Measurements from ENCODE around the gene SPTLC3.

Gene SPTLC3

DNA sequence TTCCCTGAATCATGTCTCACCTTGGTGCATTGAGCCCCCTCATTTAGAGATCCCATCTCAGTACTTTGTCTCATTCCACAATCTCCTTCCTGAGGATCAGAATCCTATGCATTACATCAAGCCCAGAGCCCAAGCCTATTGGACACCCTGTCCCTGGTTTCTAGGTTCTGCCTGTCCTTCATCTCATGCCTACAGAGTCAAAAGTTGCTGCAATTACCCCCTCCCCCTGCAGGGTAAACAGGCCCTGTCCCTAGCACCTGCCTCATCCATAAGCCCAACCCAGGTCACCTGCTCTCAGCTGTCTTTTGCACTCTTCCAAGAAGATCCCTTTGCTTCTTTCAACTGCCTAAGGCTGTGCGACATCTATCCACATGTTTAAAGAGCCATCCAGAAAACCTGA, 93.9 kb downstream of the SPTLC3 start:
- H3K4me1 ChIP-seq (ENCODE audit: insufficient read depth, low read length), result no peaks in the 10 kb centered on the region
- no peak overlapping the region for H3K27ac ChIP-seq (ENCODE audit: low read depth, low read length)
- no peak overlapping the region for H3K9ac ChIP-seq (ENCODE audit: low read length)
- H3K4me3 ChIP-seq (ENCODE audit: low read depth in 1 of 2, low read length in 2 of 2), result no peak overlapping the region
- no peaks in the 10 kb centered on the region for H3K36me3 ChIP-seq (ENCODE audit: insufficient read depth, low read length)
- no peaks in the 10 kb centered on the region for H3K27me3 ChIP-seq (ENCODE audit: control insufficient read depth in 1 of 2, insufficient read depth in 2 of 2, low read length in 2 of 2)
- H3K9me3 ChIP-seq (ENCODE audit: low read length), result no peaks in the 10 kb centered on the region

DNA sequence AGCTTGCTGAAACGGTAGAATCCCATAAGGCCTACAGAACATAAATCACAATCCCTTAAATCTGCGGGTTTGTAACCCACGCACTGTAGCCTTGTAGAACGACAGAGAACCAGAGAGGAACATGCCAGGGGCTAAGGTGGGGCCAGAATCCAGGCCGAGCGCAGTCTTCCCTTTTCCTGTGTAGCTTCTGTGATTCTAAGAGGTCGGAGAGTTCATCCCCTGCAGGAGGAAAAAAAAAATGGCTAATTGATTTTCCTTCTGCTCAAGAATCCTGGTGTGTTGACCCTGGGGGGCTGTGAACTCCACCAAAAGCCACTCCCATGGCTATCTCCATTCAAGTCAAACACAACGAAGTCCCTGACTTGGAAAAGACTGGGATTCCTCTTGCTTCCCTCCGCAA, 96.3 kb downstream of the SPTLC3 start:
- H3K4me3 ChIP-seq (ENCODE audit: low read depth in 1 of 2, low read length in 2 of 2), result no peak overlapping the region

DNA sequence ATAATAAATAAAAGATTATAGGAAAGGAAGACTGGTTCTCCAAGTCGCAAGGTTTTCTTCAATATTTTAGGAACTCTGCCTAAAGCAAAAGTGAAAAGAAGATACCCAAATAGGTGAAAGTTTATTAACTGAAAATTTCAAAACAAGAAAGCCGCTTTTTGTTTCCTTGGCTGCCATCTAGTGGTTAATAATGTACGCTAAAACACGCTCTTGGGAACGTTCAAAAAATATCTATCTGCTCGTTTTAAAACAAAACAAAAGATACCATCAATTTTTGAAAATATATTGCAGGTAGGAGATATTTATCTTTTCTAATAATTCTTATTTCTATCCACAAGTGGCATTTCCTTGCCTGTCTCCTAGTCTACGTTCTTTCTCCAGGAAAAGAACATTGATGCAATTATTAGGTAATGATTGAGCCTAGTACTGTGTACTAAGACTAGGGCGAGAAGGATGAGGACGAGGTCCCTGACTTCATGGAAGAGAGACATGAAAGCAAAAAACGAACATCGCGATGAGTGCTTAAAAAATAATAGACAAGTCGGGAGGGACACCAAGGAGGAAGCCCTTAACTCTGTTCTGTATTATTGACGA, 97.2 kb downstream of the SPTLC3 start:
- no peak overlapping the region for H3K9ac ChIP-seq (ENCODE audit: low read length)

More for the DNA sequence above, 96.3 kb downstream of the SPTLC3 start:
- H3K36me3 ChIP-seq (ENCODE audit: insufficient read depth, low read length), result no peaks in the 10 kb centered on the region
- no peaks in the 10 kb centered on the region for H3K4me1 ChIP-seq (ENCODE audit: insufficient read depth, low read length)
- no peak overlapping the region for H3K9ac ChIP-seq (ENCODE audit: low read length)
- H3K27ac ChIP-seq (ENCODE audit: low read depth, low read length), result no peak overlapping the region
- no peaks in the 10 kb centered on the region for H3K27me3 ChIP-seq (ENCODE audit: control insufficient read depth in 1 of 2, insufficient read depth in 2 of 2, low read length in 2 of 2)
- H3K9me3 ChIP-seq (ENCODE audit: low read length), result no peaks in the 10 kb centered on the region

DNA sequence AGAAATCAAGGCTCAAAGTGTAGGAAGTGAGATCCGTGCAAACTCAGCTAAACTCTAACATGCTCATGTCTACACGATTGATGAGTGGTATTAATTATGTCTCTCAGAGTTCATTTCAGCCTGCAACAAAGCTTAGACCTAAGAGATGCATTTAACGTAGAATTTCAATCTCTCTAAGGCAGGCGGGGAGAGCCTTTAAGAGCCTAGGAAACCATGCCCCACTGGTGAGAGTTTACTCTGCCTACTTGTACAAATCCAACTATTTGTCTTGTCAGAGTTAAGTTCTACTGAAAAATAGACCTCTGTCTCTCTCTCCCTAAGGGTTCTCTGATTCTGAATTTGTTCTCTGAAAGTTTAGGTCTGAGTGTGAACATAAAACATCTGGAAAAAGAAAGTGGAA, 100.9 kb downstream of the SPTLC3 start:
- Histone ChIP-seq H3K9ac (ENCODE audit: low read length) (no peak overlapping the region), H3K27ac (ENCODE audit: low read depth, low read length) (no peak overlapping the region), H3K4me1 (ENCODE audit: insufficient read depth, low read length) (no peaks in the 10 kb centered on the region), H3K36me3 (ENCODE audit: insufficient read depth, low read length) (no peaks in the 10 kb centered on the region), H3K27me3 (ENCODE audit: control insufficient read depth in 1 of 2, insufficient read depth in 2 of 2, low read length in 2 of 2) (no peaks in the 10 kb centered on the region), H3K4me3 (ENCODE audit: low read depth in 1 of 2, low read length in 2 of 2) (no peak overlapping the region), H3K9me3 (ENCODE audit: low read length) (no peaks in the 10 kb centered on the region)

More for the DNA sequence above, 97.2 kb downstream of the SPTLC3 start:
- Histone ChIP-seq H3K4me1 (ENCODE audit: insufficient read depth, low read length) (no peaks in the 10 kb centered on the region), H3K4me3 (ENCODE audit: low read depth in 1 of 2, low read length in 2 of 2) (no peak overlapping the region), H3K36me3 (ENCODE audit: insufficient read depth, low read length) (no peaks in the 10 kb centered on the region), H3K27me3 (ENCODE audit: control insufficient read depth in 1 of 2, insufficient read depth in 2 of 2, low read length in 2 of 2) (no peaks in the 10 kb centered on the region), H3K9me3 (ENCODE audit: low read length) (no peaks in the 10 kb centered on the region), H3K27ac (ENCODE audit: low read depth, low read length) (no peak overlapping the region)

DNA sequence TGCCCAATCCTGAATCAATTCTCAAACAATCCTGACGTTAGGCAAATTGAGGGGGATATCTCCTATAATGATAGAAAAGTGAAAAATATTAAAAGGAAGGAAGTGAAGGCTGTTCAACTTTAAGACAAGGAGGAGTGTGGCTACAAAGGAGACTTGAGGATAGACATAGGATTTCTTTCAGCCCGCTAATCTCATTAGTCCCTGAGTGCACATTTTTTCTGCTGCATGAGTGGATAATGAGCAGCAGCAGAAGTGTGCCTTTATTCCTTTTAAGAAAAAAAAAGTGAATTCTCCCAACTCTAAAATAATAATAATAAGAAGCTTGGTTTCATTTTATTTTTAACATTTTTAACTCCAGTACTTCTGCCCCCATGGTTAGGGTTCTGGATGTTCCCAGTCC, 102.0 kb downstream of the SPTLC3 start:
- no peak overlapping the region for H3K4me3 ChIP-seq (ENCODE audit: low read depth in 1 of 2, low read length in 2 of 2)
- H3K27me3 ChIP-seq (ENCODE audit: control insufficient read depth in 1 of 2, insufficient read depth in 2 of 2, low read length in 2 of 2), result no peaks in the 10 kb centered on the region
- no peak overlapping the region for H3K27ac ChIP-seq (ENCODE audit: low read depth, low read length)
- H3K36me3 ChIP-seq (ENCODE audit: insufficient read depth, low read length), result no peaks in the 10 kb centered on the region
- no peaks in the 10 kb centered on the region for H3K4me1 ChIP-seq (ENCODE audit: insufficient read depth, low read length)
- H3K9ac ChIP-seq (ENCODE audit: low read length), result no peak overlapping the region
- no peaks in the 10 kb centered on the region for H3K9me3 ChIP-seq (ENCODE audit: low read length)

- Histone ChIP-seq H3K36me3 (ENCODE audit: insufficient read depth, low read length) (no peaks in the 10 kb centered on the region), H3K9ac (ENCODE audit: low read length) (no peak overlapping the region), H3K4me1 (ENCODE audit: insufficient read depth, low read length) (no peaks in the 10 kb centered on the region), H3K9me3 (ENCODE audit: low read length) (no peaks in the 10 kb centered on the region), H3K27ac (ENCODE audit: low read depth, low read length) (no peak overlapping the region), H3K4me3 (ENCODE audit: low read depth in 1 of 2, low read length in 2 of 2) (no peak overlapping the region), H3K27me3 (ENCODE audit: control insufficient read depth in 1 of 2, insufficient read depth in 2 of 2, low read length in 2 of 2) (no peaks in the 10 kb centered on the region)
Observed at GRCh38 chr20:13111249-13111911, 102.6 kb downstream of the SPTLC3 start.

DNA sequence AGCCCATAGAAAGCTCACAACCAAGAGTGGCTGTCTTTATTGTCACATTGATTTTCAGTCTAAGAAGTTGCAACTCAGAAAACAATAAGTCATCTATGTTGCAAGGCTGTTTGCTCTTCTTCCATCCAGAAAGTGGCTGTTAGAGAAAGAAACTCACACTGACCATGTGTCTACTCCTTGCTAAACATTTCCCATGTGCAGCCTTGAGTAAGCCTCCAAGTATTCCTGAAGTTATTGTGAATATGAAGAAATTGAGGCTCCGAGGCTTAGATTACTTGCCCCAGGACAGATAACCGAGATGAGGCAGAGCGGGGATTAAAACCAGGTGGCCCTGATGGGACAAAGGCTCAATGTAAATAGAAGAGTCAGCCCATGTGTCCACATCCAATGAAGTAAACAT, 105.0 kb downstream of the SPTLC3 start:
- H3K9me3 ChIP-seq (ENCODE audit: low read length), result no peaks in the 10 kb centered on the region
- no peaks in the 10 kb centered on the region for H3K27me3 ChIP-seq (ENCODE audit: control insufficient read depth in 1 of 2, insufficient read depth in 2 of 2, low read length in 2 of 2)
- no peak overlapping the region for H3K9ac ChIP-seq (ENCODE audit: low read length)
- no peaks in the 10 kb centered on the region for H3K4me1 ChIP-seq (ENCODE audit: insufficient read depth, low read length)
- no peak overlapping the region for H3K27ac ChIP-seq (ENCODE audit: low read depth, low read length)
- no peaks in the 10 kb centered on the region for H3K36me3 ChIP-seq (ENCODE audit: insufficient read depth, low read length)
- no peak overlapping the region for H3K4me3 ChIP-seq (ENCODE audit: low read depth in 1 of 2, low read length in 2 of 2)

DNA sequence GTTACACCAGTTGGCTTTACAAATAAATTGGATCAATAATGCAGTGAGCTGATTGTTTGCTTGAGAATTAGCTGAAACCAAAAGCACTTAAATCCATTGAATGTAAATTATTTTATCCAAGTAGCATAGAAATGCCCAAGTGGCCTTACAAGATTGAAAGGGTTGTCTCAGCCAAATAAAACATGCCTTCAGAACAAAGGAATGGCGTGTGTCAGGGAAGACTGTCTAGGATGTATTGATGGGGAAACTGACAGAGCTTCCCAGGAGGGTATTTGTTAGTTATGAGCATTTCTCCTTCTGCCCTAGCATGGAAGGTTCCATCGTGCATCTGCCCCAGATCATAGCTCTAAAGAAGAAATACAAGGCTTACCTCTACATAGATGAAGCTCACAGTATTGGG, 108.4 kb downstream of the SPTLC3 start:
- H3K9ac ChIP-seq (ENCODE audit: low read length), result no peak overlapping the region
- H3K4me1 ChIP-seq (ENCODE audit: insufficient read depth, low read length), result no peaks in the 10 kb centered on the region
- no peaks in the 10 kb centered on the region for H3K27me3 ChIP-seq (ENCODE audit: control insufficient read depth in 1 of 2, insufficient read depth in 2 of 2, low read length in 2 of 2)
- no peaks in the 10 kb centered on the region for H3K36me3 ChIP-seq (ENCODE audit: insufficient read depth, low read length)
- H3K4me3 ChIP-seq (ENCODE audit: low read depth in 1 of 2, low read length in 2 of 2), result no peak overlapping the region
- H3K9me3 ChIP-seq (ENCODE audit: low read length), result no peaks in the 10 kb centered on the region
- H3K27ac ChIP-seq (ENCODE audit: low read depth, low read length), result no peak overlapping the region

DNA sequence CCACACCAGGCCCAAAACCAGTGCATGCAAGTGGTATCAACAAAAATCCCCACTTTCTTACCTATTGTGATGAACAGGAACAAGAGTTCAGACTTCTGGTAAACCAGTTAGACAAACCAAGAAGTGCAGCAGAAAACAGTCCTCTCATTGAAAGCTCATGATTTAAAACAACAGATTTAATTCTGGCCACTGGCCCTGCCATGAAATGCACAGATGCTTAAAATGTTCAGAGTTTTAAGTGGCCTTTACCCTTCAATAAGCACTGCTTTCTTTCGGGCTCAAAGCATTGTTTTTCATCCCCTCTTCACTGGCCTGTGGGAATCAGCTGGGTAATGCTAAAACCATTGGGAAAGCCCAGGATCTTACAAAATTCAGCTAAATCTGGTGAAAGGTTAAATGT, 109.9 kb downstream of the SPTLC3 start:
- Histone ChIP-seq H3K27ac (ENCODE audit: low read depth, low read length) (no peak overlapping the region), H3K9me3 (ENCODE audit: low read length) (no peaks in the 10 kb centered on the region), H3K9ac (ENCODE audit: low read length) (no peak overlapping the region), H3K36me3 (ENCODE audit: insufficient read depth, low read length) (no peaks in the 10 kb centered on the region), H3K4me1 (ENCODE audit: insufficient read depth, low read length) (no peaks in the 10 kb centered on the region), H3K27me3 (ENCODE audit: control insufficient read depth in 1 of 2, insufficient read depth in 2 of 2, low read length in 2 of 2) (no peaks in the 10 kb centered on the region), H3K4me3 (ENCODE audit: low read depth in 1 of 2, low read length in 2 of 2) (no peak overlapping the region)

DNA sequence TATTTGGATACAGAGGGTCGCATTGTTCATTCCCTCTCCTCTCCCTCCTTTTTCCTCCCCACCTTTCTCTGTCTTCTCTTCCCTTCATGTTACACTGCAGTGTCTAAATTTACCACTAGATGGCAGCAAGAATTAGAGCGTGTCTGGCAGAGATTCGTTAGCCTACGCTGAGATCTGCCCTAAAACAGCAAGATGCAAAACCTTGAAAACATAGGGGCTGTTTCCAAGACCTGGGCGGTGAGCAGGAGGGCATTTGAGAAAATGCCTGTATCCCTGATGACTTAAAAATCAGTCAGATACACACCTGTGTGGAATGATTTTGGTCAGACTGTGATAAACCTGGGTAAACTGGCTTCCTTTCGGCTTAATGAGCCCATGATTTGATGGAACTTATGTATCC, 110.8 kb downstream of the SPTLC3 start:
- Histone ChIP-seq H3K27ac (ENCODE audit: low read depth, low read length) (no peak overlapping the region), H3K36me3 (ENCODE audit: insufficient read depth, low read length) (no peaks in the 10 kb centered on the region), H3K4me3 (ENCODE audit: low read depth in 1 of 2, low read length in 2 of 2) (no peak overlapping the region), H3K9me3 (ENCODE audit: low read length) (no peaks in the 10 kb centered on the region), H3K27me3 (ENCODE audit: control insufficient read depth in 1 of 2, insufficient read depth in 2 of 2, low read length in 2 of 2) (no peaks in the 10 kb centered on the region), H3K9ac (ENCODE audit: low read length) (no peak overlapping the region), H3K4me1 (ENCODE audit: insufficient read depth, low read length) (no peaks in the 10 kb centered on the region)

DNA sequence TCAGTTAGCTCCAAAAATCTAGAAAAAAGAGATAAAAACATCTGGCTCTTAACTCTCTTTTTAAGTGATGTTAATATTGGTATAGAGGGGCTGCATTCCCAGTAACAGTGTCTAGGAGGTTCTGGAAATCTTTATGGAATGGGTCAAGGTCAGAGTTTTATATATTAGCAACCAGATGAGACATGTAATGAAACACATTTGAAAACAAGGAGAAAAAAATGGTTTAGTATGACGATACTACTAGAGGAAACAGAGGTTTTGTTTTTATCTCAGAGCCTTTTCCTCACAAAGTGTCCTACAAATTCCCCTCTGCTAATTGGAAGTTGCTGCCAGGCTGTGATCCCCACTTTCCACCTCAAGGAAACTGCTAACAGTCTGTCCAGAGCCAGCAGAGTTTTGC, 111.7 kb downstream of the SPTLC3 start:
- H3K27ac ChIP-seq (ENCODE audit: low read depth, low read length), result no peak overlapping the region
- H3K36me3 ChIP-seq (ENCODE audit: insufficient read depth, low read length), result no peaks in the 10 kb centered on the region
- no peaks in the 10 kb centered on the region for H3K27me3 ChIP-seq (ENCODE audit: control insufficient read depth in 1 of 2, insufficient read depth in 2 of 2, low read length in 2 of 2)
- no peak overlapping the region for H3K4me3 ChIP-seq (ENCODE audit: low read depth in 1 of 2, low read length in 2 of 2)
- no peaks in the 10 kb centered on the region for H3K4me1 ChIP-seq (ENCODE audit: insufficient read depth, low read length)
- no peak overlapping the region for H3K9ac ChIP-seq (ENCODE audit: low read length)
- H3K9me3 ChIP-seq (ENCODE audit: low read length), result no peaks in the 10 kb centered on the region

- H3K27me3 ChIP-seq (ENCODE audit: control insufficient read depth in 1 of 2, insufficient read depth in 2 of 2, low read length in 2 of 2), result no peaks in the 10 kb centered on the region
- H3K9ac ChIP-seq (ENCODE audit: low read length), result no peak overlapping the region
- no peaks in the 10 kb centered on the region for H3K9me3 ChIP-seq (ENCODE audit: low read length)
- H3K27ac ChIP-seq (ENCODE audit: low read depth, low read length), result no peak overlapping the region
- no peak overlapping the region for H3K4me3 ChIP-seq (ENCODE audit: low read depth in 1 of 2, low read length in 2 of 2)
- no peaks in the 10 kb centered on the region for H3K36me3 ChIP-seq (ENCODE audit: insufficient read depth, low read length)
- H3K4me1 ChIP-seq (ENCODE audit: insufficient read depth, low read length), result no peaks in the 10 kb centered on the region
Observed at GRCh38 chr20:13121840-13122515, 113.2 kb downstream of the SPTLC3 start.

All from muscle layer of colon (tissue), 2 donors.